HG02973 (cell line): ENCODE results near the gene RNF145.
A peak's percentile ranks its signal among the peaks of the same experiment; 100 is the strongest.

Source experiments
- ATAC-seq: cut with Tn5 transposase; IDR thresholded peaks from one replicate; pipeline ENCODE4 v1.9.1; 2021; ENCODE audit warnings: moderate library complexity; ENCODE audit not compliant: unreplicated experiment

RNF145 gene

DNA sequence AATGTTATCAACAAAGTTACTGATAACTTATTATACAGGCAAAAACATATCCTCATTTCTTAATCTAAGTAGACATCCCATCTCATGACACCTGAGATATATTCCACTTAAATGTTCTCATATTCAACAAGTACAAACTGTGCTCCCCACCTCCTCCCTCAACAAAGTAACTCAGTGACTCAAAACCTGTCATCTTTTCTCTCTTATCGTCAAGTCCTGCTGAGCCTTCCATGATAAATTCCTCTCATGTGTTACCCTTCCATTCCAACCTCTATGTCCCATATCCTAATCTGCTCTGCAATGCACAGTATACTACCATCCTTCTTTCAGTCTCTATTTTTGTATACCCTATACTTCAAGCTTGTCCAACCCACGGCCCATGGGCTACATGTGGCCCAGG, 13.6 kb downstream of the RNF145 start:
- no peak for ATAC-seq

DNA sequence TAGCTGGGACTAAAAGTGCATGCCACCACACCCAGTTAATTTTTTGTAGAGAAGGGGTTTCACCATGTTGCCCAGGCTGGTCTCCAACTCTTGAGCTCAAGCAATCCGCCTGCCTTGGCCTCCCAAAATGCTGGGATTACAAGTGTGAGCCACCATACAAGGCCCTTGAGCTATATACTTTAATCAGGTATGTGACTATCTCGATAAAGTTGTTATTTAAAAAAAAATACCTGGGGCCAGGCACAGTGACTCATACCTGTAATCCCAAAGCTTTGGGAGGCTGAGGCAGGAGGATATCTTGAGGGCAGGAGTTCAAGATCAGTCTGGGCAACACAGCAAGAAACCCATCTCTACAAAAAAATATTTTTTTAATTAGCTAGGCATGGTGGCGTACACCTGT, 19.2 kb downstream of the RNF145 start:
- no peak for ATAC-seq

DNA sequence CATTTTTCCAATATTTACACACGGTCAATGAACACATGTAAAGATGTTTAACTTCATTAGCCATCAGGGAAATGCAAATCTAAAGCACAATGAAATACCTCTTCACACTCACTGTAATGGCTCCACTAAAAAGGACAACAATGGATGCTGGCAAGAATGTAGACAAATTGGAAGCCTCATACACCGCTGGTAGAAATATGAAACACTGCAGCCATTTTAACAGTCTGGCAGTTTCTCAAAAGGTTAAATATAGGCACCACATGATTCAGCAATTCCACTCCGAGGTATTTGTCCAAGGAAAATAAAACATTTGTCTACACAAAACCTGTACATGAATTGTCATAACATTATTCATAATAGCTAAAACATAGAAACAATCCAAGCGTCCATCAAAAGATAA, 20.0 kb downstream of the RNF145 start:
- ATAC-seq: no peak

DNA sequence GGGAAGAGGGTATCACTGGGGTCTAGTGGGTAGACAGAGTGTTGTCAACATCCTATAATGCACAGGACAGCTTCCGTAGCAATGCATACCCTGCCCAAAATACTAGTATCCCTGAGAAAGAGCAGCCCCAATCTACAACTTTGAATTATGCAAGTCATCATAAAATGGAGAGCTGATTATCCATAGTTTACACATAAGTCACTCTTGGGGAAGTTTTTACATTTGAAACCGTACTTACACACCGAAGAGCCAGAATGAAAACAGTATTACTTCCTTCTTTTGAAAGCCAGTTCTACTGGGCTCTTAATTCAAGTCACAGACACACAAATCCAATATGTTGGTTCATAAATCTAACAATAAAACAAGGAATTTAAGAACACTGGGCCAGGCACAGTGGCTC, 21.6 kb downstream of the RNF145 start:
- ATAC-seq: no peak

DNA sequence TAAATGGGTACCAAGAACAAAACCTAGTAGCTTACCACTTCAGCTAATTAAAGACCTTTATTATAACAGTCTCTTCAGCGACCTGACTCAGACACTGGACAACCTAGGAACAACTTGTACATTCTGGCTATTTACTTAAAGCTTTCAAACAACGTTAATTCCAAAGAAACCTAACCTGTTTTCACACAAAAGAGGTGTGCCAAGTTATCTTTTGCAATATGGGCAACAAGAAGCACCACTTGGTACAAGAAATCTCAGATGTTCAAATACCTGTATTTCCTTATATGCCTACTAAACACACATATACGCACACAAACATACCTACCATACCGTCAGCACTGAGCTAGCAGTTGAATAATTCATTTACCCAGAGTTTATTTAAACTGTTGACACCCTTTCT, 23.0 kb downstream of the RNF145 start:
- ATAC-seq: no peak

DNA sequence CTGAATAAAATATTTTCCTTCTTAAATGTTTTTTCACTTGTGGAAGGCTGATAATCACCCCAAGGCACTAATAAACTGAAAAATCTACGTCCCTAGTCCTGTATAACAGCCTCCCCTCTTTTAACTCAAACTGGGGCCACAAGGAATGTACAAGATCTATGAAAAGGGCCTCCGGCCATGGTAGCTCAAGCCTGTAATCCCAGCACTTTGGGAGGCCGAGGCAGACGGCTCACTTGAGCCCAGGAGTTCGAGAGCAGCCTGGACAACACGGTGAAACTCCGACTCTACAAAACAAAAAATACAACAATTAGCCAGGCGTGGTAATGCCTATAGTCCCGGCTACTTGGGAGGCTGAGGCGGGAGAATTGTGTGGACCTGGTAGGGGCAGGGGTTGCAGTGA, 23.6 kb downstream of the RNF145 start:
- no peak for ATAC-seq

DNA sequence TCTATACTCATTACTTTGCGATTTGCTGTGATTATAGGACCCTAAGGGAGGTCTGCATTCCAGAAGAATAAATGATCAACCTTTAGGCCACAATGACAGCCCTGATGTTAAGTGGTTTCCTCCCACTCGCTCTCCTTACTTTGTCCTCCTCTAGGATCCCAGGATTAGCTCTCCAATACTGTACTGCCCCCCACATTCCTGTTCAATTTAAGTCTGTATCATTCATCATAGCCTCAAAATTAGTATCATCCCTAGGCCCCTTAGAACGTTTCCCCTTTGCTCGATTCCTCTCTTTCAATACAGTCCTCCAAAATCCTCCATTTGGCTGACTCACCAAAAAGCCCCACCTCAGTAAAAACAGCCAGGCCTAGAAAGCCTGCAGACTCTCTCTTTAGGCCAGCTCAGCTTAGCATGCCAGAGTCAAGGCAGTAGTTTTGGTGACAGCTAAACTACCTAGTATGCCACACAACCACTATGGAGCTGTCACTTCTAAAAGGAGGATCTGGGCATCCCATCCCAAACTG, 24.4 kb downstream of the RNF145 start:
- peak; percentile 40 for ATAC-seq

DNA sequence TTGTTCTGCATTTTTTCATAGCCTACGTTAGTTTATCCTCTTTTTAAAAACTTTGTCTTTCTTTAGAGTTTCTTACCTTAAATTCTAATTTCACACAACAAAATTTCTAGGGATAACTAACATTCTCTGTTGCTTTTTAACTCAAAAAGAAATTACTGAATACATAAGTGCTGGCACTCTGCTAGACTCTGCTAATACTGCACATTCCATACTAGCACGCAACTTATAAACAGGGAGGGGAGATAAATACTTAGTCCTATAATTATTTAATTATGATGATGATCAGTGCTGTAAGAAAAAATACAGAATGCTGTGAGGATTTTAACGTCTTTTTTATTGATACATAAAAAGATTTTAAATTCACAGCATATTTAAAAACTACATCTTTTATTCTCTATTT, 25.1 kb downstream of the RNF145 start:
- no peak for ATAC-seq

DNA sequence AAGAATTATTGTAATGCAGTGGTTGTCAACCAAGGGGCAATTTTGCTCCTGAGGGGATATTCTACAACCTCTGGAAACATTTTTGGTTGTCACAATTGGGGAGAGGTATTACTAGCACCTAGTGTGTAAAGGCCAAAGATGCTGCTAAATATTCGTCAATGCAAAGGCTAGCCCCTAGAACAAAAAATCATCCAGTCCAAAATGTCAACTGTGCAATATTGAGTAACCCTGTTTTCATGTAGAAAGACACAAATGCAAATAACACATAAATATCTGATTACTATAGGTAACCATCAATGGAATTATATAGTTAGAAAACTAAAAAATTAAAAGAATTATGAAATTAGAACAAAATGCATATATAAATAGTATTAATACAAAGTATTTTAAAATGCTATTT, 26.1 kb downstream of the RNF145 start:
- ATAC-seq: no peak

DNA sequence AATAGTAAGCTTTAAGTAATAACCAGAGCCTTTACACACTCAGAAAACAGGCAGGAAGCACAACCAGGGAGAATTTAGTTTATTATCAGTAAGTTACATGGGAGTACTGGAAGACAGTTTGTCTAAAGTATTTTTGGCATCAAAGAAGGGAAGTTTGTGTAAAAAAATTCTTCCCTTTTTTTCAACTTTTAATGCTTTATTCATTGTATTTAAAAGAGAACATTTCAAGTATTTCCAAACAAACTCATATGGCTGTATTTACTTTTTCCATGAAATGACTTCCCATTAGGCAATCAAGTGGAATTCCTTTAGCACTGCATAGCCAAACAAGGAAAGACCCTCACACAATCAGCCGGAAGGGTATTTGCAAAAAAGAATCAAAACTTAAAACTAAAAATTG, 26.7 kb downstream of the RNF145 start:
- no peak for ATAC-seq

DNA sequence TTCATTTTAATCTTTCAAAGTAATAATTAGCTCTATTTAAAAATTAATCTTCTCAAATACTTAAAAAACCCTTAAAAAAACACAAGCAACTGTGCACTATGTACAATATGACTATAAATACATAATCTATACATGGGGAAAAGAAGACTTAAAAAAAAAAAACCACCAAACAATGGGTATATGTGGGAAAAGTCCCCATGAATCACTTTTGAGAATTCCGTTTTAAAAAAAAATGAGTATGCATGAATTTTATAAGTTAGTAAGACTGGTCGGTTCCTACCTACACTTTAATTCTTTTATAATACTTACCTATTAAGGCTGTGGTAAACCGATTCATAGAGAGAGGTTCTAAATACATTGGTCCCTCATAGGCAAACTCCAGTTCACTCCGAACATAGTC, 27.7 kb downstream of the RNF145 start:
- no peak for ATAC-seq

DNA sequence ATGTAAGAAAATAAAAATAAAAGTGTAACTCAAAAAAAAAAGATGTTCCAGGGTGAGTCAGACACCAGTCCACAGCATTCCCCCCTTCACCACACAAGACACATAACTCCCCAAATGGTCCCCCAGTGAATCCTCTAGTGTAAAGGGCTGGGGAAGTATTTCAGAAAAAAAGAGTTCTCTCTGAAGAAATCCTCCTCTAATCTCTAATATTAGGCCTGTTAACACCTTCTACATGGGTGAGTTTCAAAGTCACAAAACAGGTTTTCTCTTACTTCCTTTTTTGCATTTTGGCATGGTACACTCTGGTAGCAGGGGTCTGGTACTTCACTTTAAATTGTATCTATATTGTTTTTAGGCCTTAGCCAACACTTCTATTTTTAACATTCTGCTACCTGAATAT, 28.2 kb downstream of the RNF145 start:
- peak; percentile 44 for ATAC-seq

DNA sequence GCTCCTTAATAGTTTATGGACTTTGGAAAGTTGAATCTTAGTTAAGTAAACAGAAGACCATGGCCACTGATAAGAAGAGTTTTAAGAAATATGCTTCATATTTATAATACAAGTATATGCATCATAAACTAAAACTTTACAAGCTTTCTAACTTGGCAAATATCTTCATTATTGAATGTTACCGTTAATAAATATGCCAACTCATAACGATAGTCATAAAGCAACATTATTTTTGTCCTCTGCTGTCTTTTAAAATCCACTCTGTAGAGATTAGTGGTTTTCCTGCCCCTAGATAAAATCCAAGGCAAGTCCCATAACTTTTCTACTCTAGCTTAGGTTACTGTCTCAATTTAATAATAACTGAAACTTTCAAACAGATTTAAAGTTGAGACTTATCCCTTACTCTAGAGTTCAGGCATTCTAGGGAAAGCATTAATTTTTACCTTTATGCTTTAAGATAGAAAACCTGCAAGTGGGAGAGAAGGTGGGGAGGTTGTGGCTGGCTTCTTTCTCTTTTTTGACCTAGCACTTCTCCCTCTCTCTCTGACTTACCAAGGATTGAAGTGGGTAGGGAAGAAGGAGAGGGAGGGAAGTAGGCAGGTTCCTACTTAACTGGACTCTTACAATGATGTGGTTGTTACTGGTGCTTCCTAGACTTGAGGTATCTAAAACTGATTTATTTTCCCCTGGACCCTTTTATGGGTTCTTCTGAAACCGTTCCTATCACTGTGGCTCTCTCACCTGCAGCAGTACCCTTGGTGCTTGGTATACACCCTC, 29.6 kb downstream of the RNF145 start:
- no peak for ATAC-seq

DNA sequence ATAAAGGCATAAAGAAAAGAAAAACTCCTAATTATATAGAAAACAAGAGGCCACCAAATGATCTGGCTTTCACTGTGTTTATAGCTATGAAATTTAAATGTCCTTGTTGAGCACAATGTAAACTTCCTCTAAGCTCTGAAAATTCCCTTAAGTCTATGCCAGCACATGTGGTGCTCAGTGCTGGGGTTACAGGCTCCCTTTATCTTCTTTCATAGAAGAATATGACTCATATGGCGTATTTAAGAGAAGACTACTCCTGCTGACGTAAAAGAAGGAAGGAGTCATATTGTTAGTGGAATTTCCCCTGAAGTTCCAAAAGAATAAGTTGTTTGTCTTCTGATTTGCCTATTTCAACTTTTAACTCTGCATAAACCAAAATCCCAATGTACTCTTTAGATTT, 30.4 kb downstream of the RNF145 start:
- peak; percentile 75 for ATAC-seq

DNA sequence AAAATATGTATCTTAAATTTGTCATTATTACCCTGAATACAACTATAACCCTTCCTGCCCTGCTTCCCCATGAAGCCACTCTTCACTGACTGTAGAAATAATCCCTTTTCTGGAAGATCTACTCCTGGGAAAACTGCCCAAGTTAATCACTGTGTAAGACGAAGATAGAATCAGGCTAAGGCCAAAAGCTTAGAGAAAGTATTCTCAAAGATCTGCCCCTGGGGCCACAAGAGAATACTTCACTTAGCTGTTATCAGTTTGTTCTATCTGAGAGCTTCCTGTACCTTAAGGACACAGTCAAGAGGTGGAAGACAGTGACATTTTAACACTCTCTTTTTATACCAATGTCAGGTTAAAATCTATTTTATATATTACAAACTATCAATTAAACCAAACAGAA, 33.8 kb downstream of the RNF145 start:
- ATAC-seq: no peak

DNA sequence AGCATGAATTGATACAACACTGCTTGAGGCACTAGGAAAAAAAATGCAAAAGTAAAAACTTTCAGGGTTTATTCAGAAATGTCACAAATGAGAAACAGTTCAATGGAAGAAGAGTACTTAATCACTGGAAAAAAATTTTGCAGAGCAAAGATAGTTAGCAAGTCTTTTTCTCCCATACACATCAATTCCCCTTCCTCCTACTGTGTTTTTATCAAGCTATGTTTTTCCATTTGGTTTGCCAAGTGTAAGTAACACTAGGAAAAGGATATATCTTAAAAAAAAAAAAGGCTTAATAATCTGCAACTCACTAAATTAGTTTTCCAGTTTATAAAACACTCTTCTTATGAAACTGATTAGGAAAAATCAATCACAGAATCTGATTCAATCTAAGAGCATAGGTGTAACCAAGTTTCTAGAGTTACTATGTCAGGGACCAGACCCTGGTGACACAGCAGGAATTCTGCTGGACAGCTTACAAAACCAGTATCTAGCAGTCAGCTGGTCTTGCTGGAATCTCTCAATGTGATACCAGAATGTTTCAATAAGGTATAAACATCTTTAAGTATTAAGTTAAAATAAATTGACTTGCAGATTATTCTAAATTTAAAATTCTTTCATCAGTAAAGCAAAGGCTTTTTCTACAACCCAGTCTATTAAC, 34.7 kb downstream of the RNF145 start:
- ATAC-seq: no peak

DNA sequence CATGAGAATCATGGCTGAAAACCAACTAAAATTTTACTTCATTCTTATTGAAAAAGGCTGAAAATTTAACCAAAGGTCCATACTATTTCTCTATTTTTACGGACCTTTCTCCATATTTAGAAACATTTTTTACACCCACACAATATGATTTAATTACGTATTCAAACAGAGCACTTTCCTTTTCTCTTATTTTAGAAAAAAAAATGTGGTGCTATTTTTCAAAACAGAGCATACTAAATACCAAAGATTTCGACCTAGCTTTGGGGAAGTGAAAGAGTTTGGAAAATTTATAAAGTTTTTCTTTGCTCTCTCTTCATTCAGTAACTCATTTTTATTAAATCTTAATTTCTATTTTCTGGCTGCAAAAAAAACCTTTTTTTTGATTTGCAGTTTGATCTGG, 38.1 kb downstream of the RNF145 start:
- ATAC-seq: no peak

DNA sequence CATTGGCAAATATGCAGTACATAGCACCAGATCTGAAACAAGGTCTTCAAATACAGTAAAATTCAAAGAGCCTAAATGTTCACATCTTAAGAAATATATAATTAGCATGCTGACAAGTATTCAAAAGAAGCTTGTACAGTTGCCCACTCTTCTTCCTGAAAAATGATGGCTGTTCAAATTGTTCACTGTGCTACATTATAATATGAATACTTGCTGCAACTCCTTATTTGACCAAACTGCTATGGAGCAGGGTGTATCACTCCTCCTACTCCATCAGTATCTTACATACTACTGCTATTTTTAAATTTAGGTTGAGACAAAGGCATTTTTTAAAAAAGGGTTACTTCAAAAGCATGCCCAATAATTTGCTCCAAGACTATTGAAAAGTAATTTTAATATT, 39.3 kb downstream of the RNF145 start:
- no peak for ATAC-seq

DNA sequence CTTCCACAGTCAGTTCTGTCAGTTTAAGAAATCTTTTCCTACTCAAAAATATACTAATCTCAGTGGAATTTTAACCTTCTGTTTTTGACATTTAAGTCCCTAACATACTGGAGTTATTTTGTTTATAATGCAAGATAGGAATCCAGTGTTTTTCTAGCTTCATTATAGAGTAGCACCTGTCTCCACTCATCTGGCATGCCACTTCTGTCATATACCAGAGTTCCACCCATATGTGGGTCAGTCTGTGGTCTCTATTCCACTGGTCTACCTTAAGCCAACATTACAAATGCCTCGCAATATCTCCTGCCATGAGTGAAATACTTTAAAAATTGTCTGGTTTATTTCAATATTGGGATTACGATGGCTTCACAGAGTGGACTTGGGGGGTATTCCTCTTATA, 42.9 kb downstream of the RNF145 start:
- ATAC-seq: no peak

DNA sequence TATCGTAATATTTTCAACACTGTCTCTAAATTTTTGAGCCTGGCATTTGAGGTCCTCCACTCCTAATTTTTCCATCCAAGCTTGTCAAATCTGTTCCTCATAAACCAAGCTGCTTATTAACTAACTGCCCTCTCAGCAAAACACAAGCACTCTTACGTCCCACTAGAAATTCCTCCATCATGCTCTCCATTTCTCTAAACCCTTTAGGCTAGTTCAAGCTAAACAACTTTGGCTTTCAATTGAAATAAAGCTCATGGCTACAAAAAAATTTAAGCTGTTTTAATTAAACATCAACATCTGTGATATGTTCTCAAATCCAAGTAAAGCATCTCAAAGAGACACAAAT, 45.7 kb downstream of the RNF145 start:
- ATAC-seq: no peak

DNA sequence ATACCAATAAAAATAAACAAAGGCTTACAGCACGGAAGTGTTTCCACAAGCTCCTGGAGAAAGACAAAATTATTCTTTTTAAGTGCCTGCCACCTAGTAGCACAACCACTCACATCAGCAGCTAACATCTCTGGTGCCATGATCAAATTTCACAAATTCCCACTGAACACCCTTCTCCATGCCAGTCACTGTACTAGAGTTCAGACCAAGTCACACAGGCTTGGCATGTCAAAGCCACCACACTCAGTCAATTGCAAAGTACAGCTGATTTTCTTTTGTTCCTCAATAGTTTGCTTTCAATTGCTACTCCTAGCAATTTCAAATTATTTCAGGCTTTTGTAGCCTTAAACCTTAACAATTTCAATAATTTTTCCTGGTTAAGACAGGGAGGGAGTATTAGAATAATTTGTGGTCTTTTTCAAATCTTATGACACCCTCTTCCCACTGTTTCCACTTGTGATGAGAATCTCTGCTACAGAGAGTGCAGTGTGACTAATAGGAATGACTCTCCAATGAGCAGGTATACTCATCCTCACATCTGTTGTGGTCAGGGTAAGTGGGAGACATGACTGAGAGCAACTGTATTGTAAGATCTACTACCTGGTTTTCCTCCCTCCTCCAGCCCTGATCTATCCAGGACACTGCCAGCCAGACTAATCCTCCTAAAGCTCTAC, 46.2 kb downstream of the RNF145 start:
- ATAC-seq: no peak
